Mucosa of gallbladder (tissue), 1 donor: ENCODE data around the gene DDX10. TPM values are rescaled to one million over a fixed set of nuclear protein-coding genes. Genes with fewer than 3 reads are reported as not detected.
"Not testable (repeated sequence)": the region's sequence is repeated elsewhere in the genome, so short reads cannot be mapped to it uniquely, and the experiment has no call there.

Experiments used
- DNase-seq: peaks from one replicate; pipeline ENCODE4 v3.0.0-alpha.2; 2020; ENCODE audit warnings: low spot score
- total RNA-seq: library from RNA; stranded (reverse); gene quantifications from one replicate; pipeline ENCODE4 v1.2.1, GENCODE V29; 2021
- donor health status: DM: no; HTN: no; CAD: no.

Gene DDX10
- total RNA-seq: 18.4 TPM

DNA sequence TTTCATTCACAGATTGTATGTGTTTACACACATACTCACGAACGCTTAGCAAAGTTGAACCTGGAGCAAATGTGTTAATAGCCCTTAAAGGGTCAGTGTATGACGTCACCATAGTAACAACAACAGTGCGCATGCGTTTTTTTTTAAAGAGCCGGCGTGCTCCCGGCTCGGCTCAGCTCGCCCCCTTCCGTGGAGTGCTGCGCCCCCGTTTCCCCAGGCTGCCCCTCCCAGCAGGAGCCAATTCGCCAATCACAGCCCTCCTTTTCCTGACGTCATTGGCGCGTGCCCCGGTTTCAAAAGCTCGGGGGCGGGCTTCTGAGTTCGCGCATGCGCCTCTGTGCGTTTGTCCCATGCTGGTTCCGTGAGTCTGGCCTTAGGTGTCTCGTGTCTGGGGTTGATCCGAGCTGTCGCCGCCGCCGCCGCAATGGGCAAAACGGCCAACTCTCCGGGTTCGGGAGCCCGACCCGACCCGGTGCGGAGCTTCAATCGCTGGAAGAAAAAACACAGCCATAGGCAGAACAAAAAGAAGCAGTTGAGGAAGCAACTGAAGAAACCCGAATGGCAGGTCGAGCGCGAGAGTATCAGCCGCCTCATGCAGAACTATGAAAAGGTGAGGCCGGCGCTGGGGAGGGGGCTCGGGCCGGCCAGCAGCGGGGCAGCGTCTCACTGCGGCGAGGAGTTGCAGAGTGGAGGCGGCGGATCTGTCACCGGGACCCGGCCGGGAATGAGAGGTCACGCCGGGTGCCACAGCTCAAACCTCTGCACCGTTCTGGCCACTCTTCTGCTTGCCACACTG lies at the start of gene DDX10:
Gene DDX10, plus strand, starts transcription at position 340 of the 796 bp plus-strand sequence. Its CDS starts 85 bp downstream, at position 425.
- peak; percentile 99 for DNase-seq

DNA sequence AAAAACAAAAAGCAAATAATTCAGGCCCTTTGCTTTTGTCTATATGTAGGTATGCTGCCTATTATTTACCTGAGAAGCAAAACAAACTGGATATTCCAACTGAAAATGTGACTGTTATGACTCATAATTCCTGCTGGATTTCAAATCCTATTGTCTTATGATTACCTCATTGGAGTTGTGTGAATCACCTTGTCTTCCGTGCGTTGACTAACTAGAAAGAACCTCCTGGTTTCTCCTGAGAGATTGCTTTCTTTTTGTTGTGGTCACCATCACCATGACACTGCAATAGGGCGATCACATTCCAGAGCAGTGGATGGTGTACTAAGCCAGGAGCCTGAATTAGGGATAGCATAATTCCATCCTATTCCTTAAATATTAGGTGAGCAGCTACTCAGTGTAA lies 48.3 kb upstream of the DDX10 start:
- DNase-seq: no peak

DNA sequence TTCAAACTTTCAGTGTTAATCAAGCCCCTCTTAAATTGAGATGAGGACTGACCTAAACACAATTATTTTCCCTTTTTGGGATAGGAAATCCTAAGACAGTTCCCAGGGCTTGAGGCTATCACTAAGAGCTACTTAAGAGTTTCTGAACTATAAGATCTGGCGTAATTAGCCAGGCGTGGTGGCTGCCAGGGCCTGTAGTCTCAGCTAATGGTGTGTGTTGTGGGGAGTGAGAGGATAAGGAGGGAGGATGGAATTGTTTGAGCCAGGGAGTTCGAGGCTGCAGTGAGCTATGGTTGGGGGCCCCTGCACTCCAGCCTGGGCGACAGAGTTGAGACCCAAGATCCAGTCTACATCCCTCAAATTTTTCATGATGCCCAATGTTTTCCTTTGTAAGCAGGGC lies 47.8 kb upstream of the DDX10 start:
- DNase-seq: no peak

DNA sequence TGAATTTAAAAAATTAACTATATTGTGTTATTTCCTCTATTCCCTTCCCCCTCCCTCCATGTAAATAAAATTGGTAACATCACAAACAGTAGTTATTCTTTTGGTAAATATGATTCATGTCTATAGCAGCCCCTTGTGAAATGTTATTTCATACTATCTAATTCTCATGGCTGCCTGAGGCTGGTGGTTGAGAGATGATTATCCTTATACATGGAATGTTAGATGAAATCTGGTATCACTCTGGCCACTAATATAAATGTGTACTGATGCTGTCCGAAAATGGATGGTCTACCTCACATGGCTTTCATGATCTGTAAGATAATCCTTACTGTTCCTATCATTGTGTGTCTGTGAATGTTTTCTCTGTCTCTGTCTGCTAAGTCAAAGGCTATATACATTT lies 46.3 kb upstream of the DDX10 start:
- DNase-seq: no peak

DNA sequence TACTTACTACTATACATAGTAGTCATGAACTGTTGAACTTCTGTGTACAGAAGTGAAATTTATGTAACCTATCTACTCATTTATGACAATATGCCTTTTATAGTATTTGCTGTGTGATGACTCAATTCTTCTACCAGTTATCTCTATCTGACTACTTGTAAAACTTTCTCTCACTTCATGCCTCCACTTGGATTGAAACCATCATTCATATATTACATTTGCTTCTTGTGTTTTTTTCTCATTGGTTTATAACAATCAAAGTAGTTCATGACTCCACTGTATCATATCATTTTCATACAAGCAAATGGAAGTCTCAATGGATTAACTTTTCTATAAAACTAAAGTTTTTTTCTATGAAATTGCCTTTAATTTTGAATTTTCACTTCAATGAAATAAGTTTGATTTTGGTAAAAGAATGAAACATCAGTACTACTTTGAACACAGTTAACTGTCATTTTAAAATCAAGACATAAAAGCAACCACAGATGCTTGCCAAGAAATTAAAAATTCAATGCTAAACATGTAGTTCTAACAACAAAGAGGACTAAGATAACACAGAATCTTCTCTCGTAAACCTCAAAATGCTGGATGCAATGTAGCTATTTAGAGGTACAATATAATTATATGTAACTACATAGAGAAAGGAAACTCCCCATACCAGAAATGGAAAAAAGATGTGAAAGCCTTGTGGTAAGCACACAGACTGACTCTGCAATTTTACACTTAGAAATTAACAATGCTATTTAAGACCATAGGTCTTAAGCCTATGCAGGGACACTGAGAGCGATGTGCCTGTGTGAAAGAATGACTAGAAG lies 43.7 kb upstream of the DDX10 start:
- no peak for DNase-seq

DNA sequence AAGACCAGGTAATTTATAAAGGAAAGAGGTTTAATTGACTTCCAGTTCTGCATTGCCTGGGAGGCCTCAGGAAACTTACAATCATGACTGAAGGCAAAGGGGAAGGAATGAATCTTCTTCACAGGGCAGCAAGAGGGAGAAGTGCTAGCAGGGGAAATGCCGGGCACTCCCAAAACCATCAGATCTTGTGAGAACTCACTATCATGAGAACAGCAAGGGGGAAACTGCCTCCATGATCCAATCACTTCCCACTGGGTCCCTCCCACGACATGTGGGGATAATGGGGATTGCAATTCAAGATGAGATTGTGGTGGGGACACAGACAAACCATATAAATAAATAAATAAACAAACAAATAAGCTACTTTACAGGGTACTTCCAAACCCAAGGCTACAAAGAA lies 42.5 kb upstream of the DDX10 start:
- DNase-seq: no peak

DNA sequence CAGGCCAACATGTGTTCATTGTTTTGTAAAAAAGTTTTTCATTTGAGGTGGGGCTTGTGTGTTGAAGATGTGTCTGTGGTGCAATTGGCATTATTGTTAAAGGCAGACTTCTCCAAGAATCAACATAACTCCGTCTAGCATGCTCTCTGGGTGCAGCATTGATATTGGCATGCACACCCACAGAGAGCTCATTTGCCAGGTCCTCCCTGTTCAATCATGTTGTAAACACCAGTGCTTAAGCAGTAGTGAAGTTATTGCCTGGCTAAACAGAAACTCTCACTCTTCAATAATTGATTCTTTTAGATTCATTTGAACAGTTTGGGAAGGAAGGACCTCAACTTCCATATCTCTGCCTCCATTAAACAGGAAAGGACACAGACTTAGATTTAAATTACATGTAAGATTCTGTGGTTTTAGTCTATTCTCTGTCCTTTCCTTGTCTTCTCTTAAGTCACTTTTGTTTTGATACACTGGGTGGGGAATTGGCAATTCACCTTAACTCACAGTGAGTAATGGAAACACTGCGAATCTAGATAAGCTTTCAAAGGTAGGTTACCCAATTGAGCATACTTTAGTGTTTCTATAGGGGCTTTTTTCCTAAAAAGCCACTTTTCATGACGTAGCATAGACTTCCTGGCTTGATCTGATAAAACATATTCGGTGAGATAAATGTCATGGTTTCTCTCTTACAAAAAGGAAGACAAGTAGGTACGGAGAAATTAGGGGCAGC lies 40.5 kb upstream of the DDX10 start:
- no peak for DNase-seq

DNA sequence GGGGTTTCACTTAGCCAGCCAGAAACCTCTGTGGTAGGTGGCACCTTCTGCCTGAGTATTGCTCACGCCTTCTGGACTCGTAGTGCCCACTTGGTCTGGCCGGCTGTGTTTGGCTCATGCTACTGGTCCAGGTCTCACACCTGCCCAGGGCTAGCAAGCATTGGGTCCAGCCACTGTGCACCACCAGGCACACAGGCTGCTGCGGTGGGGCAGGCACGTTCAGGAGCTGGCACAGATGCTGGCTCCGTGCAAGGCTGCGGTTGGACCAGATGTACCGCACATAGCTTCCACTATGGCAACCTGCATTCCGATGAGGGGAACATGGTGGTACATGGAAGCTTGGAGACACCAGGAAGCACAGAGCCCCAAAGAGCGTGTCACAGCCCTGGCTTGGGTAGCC lies 36.5 kb upstream of the DDX10 start:
- DNase-seq: no peak

DNA sequence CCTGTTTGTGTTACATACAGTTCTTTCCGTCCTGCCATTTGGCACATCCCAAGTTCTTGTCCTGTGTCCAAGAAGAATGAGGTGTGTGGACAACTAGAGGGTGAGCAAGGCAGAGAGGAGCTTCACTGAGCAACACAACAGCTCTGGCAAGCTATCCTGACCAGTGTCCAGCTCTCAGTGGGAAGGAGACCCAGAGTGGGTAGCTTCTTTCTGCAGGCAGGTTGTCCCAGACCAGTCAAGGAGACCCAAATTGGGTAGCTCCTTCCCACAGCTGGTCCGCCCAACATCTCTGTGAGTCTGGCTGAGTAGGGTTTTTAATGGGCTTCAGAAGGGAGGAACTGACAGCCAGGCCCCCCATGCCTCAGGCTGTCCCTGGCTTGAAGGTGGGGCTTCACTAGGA lies 36.1 kb upstream of the DDX10 start:
- no peak for DNase-seq

DNA sequence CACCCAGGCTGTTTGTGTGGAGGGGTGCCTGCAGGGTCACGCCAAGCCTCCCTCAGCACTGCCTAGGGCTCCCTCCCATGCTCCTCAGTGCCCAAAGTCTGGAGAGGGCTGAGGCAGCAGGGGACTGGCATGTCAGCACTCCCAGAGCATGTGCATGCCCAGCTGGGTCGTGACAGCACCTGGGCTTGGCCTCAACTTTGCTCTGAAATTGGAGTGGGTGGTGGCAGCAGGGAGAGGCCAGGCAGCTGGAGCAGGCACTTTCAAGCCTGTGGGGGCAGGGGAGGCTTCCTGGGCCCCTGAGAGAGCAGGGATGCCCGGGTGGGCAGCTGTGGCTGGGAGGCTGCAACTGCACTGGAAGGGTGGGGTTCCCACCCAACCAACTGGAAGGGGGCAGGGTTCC lies 35.6 kb upstream of the DDX10 start:
- DNase-seq: no peak

DNA sequence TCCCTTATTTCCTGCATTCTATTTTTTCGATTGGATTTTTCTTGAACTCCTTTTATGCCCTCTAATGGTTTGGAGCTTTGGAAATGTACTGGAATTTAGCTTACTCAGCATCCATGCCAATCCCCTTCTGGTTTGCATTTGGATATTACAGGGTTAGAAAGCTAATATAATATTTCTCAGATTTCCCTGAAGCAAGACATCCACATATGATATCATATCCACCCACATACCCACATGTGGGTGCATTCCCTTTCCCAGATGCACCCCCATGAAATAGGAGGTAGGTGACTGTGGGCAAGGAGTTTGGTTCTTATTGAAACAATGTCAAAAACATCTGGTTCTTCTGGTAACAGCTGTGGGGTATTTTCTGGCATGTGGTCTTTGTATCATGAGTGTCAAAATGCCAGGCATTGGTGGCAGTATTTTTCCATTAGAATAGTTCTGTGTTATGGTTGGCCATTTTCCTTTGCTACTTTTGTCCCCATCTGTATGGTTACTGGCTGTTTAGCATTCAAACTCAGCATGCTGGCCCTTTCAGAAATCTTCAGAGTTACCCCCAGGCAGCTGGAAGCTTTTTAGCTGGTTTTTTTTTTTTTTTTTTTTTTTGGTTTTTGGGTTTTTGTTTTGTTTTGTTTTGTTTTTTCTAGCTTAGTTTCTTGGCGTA lies 32.7 kb upstream of the DDX10 start:
- DNase-seq: no peak

DNA sequence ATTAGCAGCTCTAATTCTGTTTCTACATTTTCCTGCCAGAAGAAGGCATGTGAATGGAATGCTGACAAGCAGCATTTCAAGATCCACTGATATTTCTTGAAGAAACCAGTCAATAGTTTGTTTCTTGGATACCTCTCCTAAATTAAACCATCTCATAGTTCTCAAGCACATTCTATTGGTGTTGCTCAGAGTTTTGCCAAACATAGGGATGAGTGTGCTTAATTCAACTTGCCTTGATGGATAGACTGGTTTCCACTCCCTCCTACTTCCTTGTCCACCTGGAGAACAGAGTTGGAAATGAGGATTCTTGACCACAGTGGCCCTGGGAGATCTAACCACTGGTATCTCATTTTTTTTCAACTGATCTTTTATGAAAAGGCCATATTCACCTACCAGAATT lies 29.8 kb upstream of the DDX10 start:
- DNase-seq: no peak

DNA sequence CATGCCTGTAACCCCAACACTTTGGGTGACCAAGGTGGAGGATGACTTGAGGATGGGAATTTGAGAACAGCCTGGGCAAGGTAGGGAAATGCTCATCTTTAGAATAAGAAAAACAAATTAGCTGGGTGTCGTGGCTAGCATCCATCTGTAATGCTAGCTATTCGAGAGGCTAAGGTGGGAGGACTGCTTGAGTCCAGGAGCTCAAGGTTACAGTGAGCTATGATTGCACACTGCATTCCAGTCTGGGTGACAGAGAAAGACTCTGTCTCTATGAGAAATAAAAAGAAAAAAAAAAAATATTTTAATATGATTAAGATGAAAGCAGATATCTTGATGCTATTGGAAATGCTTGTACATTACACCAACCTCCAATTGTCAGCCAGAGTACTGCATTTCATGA lies 28.6 kb upstream of the DDX10 start:
- no peak for DNase-seq

DNA sequence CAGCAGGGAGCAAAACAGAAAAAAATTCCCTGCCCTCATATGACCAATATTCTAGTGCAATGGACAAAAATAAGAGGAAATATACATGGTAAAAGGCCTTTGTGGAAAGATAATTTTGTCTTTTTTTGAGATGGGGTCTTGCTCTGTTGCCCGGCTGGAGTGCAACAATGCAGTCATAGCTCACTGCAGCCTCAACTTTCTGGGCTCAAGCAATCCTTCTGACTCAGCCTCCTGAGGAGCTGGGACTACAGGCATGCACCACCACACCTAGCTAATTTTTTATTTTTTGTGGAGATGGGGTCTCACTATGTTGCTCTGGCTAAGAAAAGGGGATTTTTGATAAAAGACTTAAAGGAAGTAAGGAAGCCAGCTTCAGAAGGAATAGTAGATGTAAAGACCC lies 25.7 kb upstream of the DDX10 start:
- DNase-seq: no peak

DNA sequence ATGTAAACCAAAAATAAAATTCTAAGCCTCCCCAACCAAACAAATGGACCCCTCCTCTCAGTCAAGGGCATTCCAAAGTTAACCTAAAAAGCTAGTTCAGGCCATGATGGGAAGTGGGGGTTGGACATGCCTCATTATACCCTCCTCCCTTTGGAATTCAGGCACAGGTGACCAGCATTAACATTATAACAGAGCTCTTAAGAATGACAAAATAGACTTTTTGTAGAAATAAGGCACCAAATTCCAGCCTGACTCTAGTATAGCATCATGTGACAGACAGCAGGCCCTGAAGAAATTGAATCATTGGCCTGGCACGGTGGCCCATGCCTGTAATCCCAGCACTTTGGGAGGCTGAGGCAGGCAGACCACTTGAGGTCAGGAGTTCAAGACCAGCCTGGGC lies 23.1 kb upstream of the DDX10 start:
- not testable (repeated sequence) for DNase-seq

DNA sequence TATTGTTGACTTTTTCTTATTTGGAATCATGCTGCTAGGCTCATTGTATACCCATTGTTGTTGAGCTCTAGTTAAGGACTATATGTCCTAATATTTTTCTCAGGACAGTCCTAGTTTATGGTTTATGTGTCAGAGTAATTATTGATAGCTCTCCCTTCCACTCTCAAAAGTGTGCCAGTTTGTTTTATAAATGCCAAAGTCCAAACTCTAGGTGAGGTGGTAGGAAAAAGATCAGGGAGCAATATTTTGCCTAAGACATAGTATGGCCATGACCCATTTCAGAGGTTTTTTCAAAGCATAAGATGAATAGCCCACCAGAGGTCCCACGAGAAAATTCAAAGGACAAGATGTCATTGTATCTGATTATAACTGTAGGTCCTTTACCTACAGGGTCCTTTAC lies 20.9 kb upstream of the DDX10 start:
- DNase-seq: no peak

DNA sequence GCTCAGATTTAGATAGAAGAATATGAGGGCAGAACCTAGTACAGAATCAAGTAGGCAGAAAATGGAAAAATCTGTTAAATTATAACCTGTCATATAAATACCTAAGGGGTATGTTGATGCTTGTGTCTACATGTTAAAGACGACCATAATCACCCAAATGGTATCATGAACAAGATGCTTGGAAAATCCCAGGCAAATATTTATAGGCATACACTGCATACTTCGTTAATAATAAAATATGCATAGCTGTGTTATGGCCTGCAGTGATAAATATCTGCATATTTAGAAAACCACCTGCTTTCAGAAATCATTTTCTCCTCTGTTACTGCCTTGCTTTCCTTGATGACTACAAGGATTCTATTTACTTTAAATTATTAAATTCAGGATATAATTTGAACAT lies 18.9 kb upstream of the DDX10 start:
- no peak for DNase-seq

DNA sequence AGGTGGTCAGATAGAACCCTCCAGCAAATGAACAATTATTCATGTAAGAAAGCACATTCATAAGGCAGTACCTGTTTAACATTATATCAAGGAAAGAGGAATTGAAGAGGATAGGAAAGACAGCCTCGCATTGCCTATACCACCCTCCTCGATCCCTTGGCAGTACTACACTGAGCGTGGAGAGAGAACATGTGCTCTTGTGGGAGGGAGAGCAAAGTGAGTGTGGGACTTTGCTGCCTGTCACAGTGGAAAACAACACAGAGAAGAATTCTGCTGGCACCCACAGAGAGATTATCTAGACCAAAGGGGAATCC lies 17.5 kb upstream of the DDX10 start:
- DNase-seq: no peak

DNA sequence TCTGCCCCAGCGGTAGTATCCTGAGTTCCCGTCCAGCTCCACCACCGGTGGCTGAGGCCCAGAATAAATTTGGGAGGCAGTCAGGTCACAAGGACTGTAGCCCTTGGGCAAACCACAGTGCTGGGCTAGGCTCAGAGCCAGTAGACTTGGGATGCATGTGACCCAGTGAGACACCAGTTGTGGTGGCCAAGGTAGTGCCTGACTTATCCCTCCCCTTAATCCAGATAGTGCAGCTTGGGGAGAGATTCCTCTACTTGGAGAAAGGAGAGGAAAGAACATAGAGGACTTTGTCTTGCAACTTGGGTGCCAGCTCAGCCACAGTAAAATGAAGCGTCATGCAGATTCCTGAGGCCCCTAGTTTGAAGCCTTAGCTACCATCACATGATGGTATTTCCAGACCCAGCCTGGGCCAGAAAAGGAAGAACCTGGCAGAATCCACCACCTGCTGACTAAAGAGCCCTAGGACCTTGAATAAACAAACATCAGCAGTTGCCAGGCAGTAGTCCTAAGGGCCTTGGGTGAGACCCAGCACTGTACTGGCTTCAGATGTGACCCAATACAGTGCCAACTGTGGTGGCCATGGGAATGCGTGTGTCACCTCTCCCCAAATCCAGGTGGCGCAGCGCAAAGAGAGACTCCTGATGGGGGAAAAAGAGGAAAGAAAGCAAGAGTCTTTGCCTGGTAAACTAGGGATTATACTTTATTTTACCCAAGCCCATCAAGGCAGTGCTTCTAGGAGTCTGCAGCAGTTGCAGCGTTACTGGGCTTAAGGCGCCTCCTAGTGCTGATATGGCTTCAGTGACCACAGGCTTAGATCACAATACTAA lies 17.0 kb upstream of the DDX10 start:
- peak; percentile 63 for DNase-seq

DNA sequence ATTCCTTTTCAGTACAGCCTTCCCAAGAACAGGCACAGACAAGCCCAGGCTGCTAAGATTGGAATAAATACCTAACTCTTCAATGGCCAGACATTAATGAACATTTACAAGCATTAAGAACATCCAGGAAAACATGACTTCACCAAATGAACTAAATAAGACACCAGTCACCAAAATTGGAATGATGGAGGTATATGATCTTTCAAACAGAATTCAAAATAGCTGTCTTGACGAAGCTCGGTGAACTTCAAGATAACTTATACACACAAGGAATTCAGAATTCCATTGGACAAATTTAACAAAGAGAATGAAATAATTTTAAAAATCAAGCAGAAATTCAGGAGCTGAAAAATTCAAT lies 16.4 kb upstream of the DDX10 start:
- no peak for DNase-seq

DNA sequence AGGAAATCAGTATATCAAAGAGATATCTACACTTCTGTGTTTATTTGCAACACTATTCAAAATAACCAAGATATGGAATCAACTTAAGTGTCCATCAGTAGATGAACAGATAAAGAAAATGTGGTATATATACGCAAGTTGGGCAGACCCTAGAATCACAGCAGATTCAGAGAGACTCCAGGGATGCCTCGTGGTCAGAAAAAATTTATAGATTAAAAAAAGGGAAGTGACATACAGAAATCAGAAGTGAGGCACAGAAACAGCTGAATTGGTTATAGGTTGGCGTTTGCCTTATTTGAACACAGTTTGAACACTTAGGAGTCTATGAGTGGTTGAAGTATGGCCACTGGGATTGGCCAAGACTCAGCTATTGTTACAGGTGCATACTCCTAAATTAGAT lies 10.8 kb upstream of the DDX10 start:
- DNase-seq: not testable (repeated sequence)
